Measurements from ENCODE around the gene RPS18.
"Not testable (repeated sequence)": the region's sequence is repeated elsewhere in the genome, so short reads cannot be mapped to it uniquely, and the experiment has no call there.

Gene RPS18

DNA sequence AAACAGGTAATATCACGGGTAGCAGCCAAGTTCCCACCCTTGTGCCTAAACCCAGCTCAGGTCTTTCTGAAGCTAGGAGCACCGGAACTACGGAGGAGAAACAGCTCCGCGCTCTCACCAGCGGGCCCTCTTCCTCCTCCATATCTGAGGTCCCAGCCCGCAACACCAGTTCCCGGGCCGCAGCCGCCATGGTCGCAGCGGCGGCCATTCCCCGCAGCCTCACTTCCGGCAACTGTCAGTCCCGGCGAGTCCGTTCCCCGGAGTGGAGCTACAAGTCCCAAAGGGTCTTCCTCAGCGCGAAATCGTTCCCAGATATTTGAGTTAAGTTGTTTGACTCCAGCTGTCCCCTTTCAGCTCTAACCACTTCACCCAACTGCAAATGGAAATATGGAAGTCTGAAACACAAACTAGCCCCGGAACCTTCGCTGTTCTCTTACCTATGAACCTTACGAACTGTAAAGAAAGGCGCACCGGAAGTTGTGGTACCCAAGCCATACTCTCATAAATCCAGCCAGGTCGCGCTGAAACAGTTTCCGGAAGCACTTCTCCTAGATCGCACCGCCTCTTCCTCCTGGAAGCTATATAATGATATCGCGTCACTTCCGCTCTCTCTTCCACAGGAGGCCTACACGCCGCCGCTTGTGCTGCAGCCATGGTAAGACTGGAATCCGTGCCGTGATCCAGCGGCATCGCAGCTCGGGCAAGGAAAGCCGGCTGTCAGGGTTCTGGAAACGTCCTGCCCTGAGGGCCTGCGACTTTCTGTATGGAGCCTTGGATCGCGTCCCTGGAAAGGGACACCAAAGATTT lies at the start of gene RPS18, which contains the start of gene VPS52:
Gene RPS18, plus strand, starts transcription at position 608 of the 807 bp plus-strand sequence. Its CDS starts 45 bp downstream, at position 653.
Gene VPS52, minus strand, starts transcription at position 409 of the 807 bp plus-strand sequence. Its CDS starts 201 bp downstream, at position 208.
- Histone ChIP-seq H3K9me3 (ENCODE audit: severe bottlenecking) (no peaks in the 10 kb centered on the region), H3K27me3 (ENCODE audit: insufficient read depth, low read depth, severe bottlenecking) (no peaks in the 10 kb centered on the region), H3K36me3 (peaks cover 82% of the 10 kb centered on the region), H3K4me3 (ENCODE audit: low read depth, low read length) (peak within 1 kb of the TSS; percentile 79), H3K27ac (peak within 1 kb of the TSS; percentile 99)
- TF ChIP-seq, protein P1, sequence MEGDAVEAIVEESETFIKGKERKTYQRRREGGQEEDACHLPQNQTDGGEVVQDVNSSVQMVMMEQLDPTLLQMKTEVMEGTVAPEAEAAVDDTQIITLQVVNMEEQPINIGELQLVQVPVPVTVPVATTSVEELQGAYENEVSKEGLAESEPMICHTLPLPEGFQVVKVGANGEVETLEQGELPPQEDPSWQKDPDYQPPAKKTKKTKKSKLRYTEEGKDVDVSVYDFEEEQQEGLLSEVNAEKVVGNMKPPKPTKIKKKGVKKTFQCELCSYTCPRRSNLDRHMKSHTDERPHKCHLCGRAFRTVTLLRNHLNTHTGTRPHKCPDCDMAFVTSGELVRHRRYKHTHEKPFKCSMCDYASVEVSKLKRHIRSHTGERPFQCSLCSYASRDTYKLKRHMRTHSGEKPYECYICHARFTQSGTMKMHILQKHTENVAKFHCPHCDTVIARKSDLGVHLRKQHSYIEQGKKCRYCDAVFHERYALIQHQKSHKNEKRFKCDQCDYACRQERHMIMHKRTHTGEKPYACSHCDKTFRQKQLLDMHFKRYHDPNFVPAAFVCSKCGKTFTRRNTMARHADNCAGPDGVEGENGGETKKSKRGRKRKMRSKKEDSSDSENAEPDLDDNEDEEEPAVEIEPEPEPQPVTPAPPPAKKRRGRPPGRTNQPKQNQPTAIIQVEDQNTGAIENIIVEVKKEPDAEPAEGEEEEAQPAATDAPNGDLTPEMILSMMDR (IDR thresholded peaks at IDR 0.05; ENCODE audit: low read depth, low read length): no peak
- DNase-seq: peak; percentile 99

DNA sequence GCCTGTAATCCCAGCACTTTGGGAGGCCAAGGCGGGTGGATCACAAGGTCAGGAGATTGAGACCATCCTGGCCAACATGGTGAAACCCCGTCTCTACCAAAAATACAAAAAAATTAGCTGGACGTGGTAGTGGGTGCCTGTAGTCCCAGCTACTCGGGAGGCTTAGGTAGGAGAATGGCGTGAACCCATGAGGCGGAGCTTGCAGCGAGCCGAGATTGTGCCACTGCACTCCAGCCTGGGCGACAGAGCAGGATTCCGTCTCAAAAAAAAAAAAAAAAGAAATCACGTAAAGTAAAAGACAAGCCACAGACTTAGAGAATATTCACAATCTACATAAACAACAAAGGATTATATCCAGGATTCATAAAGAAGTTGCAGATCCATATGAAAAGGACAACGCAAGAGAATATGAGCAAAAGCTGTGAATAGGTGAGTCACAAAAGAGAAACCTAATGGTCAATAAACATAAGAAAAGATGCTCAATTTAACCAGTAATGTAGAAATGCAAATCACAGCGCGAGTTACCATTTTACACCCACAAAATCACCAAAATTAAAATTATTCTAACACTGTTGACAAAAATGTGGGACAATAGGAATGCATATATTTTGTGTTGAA lies 45.3 kb upstream of the RPS18 start:
- H3K27me3 ChIP-seq (ENCODE audit: insufficient read depth, low read depth, severe bottlenecking); H3K36me3 ChIP-seq; H3K4me3 ChIP-seq (ENCODE audit: low read depth, low read length); H3K9me3 ChIP-seq (ENCODE audit: severe bottlenecking); H3K27ac ChIP-seq; DNase-seq: not testable (repeated sequence)

DNA sequence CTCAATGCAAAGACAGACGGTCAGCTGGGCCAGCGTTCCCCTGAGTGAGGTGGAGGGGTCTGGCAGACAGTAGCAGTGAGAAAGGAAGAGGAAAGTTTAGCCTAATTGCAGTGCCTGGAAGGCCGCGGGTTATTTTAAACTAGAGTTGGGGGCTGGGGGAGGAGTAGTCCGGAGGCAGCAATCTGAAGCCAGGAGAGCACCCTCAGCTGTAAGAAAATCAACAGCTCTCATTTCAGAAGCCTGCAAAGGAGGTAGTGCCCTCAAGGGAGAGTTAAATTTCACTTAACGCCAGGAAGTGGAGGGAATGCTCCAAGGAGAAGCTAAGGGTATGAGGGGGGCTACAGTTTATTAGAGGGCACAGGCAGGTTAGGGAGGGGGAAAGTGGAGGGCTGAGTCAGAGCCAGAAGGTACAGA lies 36.6 kb upstream of the RPS18 start:
- DNase-seq: no peak
- H3K27ac ChIP-seq: no peak overlapping the region
- TF ChIP-seq, protein P1 (IDR thresholded peaks at IDR 0.05; ENCODE audit: low read depth, low read length): no peak
- H3K4me3 ChIP-seq (ENCODE audit: low read depth, low read length): no peak overlapping the region
- H3K36me3 ChIP-seq: no peaks in the 10 kb centered on the region
- peaks cover 2% of the 10 kb centered on the region for H3K9me3 ChIP-seq (ENCODE audit: severe bottlenecking)
- H3K27me3 ChIP-seq (ENCODE audit: insufficient read depth, low read depth, severe bottlenecking): no peaks in the 10 kb centered on the region

DNA sequence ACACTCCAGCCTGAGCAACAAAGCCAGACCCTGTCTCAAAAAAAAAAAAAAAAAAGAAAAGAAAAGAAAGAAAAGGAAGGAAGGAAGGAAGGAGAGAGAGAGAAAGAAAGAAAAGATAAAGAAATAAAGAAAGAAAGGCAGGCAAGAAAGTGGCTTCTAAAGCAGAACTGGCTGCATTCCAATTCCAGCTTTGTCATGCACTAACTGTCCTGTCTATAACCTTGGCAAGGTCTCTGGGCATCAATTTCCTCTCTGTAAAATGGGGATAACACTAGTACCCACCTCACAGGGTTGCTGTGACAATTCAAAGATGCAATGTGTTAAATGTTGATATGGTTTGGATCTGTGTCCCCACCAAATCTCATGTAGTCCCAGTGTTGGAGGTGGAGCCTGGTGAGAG lies 35.5 kb upstream of the RPS18 start:
- Histone ChIP-seq H3K27me3 (ENCODE audit: insufficient read depth, low read depth, severe bottlenecking) (no peaks in the 10 kb centered on the region), H3K9me3 (ENCODE audit: severe bottlenecking) (peaks cover 2% of the 10 kb centered on the region), H3K36me3 (no peaks in the 10 kb centered on the region), H3K4me3 (ENCODE audit: low read depth, low read length) (no peak overlapping the region), H3K27ac (no peak overlapping the region)
- TF ChIP-seq, protein P1 (IDR thresholded peaks at IDR 0.05; ENCODE audit: low read depth, low read length): no peak
- no peak for DNase-seq

DNA sequence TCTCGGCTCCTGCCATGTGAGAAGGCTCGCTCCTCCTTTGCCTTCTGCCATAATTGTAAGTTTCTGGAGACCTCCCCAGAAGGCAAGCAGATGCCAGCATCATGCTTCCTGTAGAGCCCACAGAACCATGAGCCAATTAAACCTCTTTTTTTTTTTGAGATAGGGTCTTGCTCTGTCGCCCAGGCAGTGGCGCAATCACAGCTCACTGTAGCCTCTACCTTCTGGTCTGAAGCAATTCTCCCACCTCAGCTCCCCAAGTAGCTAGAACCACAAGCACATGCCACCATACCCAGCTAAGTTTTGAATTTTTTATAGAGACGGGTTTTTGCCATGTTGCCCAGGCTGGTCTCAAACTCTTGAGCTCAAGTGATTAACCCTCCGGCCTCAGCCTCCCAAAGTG lies 35.0 kb upstream of the RPS18 start:
- no peak overlapping the region for H3K4me3 ChIP-seq (ENCODE audit: low read depth, low read length)
- H3K27me3 ChIP-seq (ENCODE audit: insufficient read depth, low read depth, severe bottlenecking): no peaks in the 10 kb centered on the region
- peaks cover 2% of the 10 kb centered on the region for H3K9me3 ChIP-seq (ENCODE audit: severe bottlenecking)
- no peaks in the 10 kb centered on the region for H3K36me3 ChIP-seq
- H3K27ac ChIP-seq: no peak overlapping the region
- DNase-seq: no peak
- TF ChIP-seq, protein P1 (IDR thresholded peaks at IDR 0.05; ENCODE audit: low read depth, low read length): no peak

DNA sequence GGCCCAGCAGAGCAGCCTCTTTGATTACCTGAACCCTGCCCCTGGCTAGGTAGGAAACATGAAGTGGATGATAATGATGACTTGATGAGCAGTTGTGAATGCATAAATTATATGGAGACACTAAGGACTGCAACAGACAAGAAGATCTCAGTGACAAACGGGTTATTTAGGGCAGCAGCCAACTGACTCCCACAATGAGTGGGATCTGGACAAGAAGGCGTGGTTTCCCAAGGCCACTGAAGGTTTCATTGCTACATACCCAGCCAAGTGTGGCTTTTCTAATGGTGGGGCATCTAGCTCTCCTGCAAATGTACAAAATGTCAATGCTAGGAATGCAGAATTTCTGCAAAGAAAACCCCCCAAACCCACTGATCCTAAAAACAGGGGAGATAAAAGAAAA lies 34.1 kb upstream of the RPS18 start:
- TF ChIP-seq, protein P1 (IDR thresholded peaks at IDR 0.05; ENCODE audit: low read depth, low read length): no peak
- no peak for DNase-seq
- Histone ChIP-seq H3K4me3 (ENCODE audit: low read depth, low read length) (no peak overlapping the region), H3K9me3 (ENCODE audit: severe bottlenecking) (peaks cover 2% of the 10 kb centered on the region), H3K27me3 (ENCODE audit: insufficient read depth, low read depth, severe bottlenecking) (no peaks in the 10 kb centered on the region), H3K36me3 (no peaks in the 10 kb centered on the region), H3K27ac (no peak overlapping the region)
